HFF-Myc (cell line): ENCODE measurements around the gene FSTL4.

ENCODE experiments used
- DNase-seq: peaks from one replicate; pipeline ENCODE4 v3.0.0-alpha.2; 2011; ENCODE audit warnings: low read depth; ENCODE audit errors: extremely low read depth
- H3K4me3 ChIP-seq: replicated peaks from 2 replicates; pipeline ENCODE4 v1.5.1; 2011; ENCODE audit warnings: low read depth, mild to moderate bottlenecking, control low read depth, low read length
- TF ChIP-seq, protein P1 (sequence below): IDR thresholded peaks from 2 replicates; pipeline ENCODE4 v1.5.1; 2012; ENCODE audit warnings: mild to moderate bottlenecking, low read depth, low read length, control low read depth; ENCODE audit errors: missing control alignments

Gene FSTL4

DNA sequence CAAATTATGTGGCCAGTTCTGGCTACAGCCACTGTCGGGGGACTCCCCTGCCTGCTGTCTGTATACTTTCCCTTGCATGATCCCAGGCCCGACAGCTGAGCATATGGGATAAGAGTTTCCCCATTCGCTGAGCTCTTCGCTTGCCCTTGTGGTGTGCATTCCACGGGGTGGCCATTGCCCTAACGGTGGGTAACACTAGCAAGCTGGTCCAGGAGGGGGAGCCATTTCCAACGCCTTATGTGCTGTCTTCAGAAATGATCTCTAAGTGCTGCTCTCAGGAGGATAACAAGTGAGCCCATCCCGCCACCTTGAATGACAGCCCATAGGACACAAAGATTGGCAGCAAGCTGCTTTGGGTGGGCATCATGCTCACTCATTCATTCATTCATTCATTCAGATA, 190.9 kb downstream of the FSTL4 start:
- DNase-seq = no peak
- H3K4me3 ChIP-seq = no peak overlapping the region
- TF ChIP-seq, protein P1, sequence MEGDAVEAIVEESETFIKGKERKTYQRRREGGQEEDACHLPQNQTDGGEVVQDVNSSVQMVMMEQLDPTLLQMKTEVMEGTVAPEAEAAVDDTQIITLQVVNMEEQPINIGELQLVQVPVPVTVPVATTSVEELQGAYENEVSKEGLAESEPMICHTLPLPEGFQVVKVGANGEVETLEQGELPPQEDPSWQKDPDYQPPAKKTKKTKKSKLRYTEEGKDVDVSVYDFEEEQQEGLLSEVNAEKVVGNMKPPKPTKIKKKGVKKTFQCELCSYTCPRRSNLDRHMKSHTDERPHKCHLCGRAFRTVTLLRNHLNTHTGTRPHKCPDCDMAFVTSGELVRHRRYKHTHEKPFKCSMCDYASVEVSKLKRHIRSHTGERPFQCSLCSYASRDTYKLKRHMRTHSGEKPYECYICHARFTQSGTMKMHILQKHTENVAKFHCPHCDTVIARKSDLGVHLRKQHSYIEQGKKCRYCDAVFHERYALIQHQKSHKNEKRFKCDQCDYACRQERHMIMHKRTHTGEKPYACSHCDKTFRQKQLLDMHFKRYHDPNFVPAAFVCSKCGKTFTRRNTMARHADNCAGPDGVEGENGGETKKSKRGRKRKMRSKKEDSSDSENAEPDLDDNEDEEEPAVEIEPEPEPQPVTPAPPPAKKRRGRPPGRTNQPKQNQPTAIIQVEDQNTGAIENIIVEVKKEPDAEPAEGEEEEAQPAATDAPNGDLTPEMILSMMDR = peak; percentile 49

DNA sequence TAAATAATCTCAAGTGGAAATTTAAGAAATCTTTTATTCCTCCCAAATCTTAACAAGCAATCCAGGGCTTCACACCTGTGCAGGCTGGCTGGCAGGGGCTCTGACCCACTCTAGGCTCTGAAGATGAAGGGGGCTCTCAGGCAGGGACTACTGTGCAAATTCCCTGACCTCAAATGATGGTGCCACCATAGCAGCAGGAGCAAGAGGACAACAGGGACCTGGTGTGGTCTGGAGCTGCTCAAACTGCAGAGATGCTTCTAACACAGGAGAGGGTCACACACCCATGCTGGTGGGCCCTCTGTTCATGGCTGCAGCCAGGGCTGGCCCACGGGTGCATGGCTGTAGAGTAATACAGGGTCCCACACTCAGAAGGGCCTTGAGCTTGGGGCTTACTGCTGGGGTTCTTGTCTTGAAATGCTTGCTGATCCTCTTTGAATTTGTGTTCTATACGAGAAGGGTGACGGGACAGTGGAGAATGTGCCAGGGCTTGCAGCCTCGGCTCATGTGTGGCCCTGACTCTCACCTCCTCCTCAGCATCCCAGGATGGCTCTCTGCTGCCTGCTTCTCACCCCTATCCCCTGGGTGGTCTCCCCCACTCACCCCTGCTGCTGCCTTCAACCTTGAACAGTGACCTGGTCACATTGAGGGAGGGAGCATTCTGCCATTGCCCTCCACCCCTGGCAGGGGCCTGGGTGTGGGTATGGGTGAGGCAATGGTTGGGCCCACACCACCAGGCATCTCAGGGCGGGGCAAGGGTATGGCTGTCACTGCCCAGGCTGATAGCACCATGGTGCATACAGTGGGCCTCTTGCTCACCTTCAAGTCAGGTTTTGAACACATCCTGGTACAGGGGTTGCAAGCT, 191.7 kb downstream of the FSTL4 start:
- TF ChIP-seq, protein P1 = no peak
- no peak for DNase-seq
- no peak overlapping the region for H3K4me3 ChIP-seq

DNA sequence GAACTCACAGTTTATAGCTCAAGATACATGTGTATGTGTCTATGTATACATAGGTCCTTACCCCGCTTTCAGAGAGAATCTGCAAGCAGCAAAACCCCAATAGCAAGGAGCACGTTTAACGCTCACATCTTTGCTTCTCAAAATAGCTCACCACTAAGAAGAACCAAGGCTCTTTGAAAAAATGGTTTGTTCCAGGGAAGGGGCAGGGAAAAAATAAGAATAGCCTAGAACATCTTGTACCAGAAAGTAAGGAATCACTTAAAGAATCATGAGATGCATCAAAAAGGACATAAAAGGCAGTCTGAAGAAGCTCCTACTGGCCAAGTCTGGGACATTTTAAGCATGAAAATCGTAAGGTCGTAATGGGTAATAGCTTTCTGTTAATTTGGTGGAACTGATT, 196.4 kb downstream of the FSTL4 start:
- TF ChIP-seq, protein P1 = no peak
- DNase-seq = no peak
- no peak overlapping the region for H3K4me3 ChIP-seq

DNA sequence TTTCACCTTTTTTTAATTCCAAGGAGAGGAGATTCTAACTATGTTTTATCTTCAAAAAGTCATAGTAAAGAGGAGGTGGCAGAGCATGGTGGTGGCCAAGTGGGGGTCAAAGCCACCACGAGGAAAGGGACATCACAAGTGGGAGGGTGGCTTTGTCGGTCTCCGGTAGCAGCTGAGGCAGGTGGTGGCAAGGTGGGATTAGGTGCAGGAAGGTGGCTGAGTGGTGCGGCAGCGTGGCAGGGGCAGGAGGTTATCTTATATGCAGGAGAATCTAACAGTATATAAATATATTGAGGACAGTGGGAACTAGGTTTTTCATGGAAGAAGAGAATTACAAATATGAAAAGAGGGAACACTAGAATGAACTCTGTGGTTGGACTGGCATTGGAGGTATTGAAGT, 196.8 kb downstream of the FSTL4 start:
- TF ChIP-seq, protein P1 = no peak
- DNase-seq = no peak

DNA sequence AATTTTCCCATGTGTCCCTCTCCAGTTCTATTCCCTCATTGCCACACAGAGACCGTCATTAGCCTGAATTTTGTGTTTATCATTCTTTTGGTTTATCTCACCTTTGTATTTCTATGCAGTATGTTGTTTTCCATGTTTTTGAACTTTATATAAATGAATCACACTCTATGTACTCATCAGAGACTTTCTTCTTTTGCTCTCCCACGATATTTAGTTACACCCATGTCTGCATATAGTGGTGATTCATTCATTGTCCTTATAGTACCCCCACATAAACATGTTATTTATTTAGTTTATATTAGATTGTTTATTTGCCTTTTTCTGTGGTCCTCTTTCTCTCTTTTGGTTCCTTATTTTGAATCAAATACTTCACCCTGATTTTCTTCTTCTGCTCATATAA, 199.7 kb downstream of the FSTL4 start:
- no peak for DNase-seq
- TF ChIP-seq, protein P1 = no peak
- no peak overlapping the region for H3K4me3 ChIP-seq

More for the DNA sequence above, 196.8 kb downstream of the FSTL4 start:
- H3K4me3 ChIP-seq = no peak overlapping the region

DNA sequence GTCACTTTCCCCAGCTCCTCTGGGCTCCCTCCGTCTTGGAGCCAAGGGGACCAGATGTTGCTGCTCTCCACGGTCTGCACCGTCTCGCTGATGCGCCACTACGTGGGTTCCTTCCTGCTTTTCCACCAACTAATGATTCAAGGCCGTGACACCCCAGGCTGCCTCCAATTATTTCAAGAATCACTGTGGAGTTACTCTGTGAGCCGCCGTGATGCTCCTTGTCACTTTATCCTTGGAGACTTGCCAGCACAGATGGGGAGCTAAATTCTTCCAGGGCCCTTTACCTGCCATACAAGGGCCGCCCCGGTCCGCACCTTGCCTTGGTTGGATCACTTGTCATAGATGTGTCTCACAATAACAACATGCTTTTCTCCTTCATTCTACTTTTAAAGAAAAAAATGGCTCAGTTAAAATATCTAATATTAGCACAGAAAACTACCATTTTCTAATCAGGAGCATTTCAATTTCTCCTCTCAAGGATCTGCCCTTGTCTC, 202.0 kb downstream of the FSTL4 start:
- DNase-seq = no peak
- no peak overlapping the region for H3K4me3 ChIP-seq
- TF ChIP-seq, protein P1 = no peak

DNA sequence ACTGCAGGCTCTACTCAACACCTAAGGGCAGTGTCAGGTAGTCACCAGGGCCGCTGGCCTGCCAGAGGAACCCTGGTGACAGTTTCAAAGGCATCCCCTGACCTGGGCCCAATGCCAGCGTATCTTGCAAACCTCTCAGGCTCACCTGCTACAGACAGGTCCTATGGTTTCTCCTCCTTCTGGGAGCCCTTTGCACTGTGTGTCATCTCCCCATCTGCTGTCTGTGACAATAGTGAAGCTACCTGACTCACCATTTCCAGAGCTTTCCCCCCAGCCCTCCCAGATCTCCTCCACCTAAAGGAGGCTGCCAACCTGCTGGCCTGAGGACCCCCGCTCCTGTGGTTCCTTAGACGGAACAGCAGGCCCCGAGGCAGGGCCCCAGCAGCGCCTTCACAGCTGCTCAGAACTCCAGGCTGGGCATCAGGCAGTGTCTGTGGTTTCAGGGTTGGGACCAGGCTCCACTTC, 203.1 kb downstream of the FSTL4 start:
- TF ChIP-seq, protein P1 = no peak
- H3K4me3 ChIP-seq = no peak overlapping the region
- no peak for DNase-seq
